ENCODE measurements around the gene PPP1R17.
A peak's percentile ranks its signal among the peaks of the same experiment; 100 is the strongest.

The PPP1R17 gene

GRCh38 chr7:31705377-31705776, 18.4 kb downstream of the PPP1R17 start:
- no peak for DNase-seq

GRCh38 chr7:31707089-31707488, 20.1 kb downstream of the PPP1R17 start:
- DNase-seq = no peak

DNA sequence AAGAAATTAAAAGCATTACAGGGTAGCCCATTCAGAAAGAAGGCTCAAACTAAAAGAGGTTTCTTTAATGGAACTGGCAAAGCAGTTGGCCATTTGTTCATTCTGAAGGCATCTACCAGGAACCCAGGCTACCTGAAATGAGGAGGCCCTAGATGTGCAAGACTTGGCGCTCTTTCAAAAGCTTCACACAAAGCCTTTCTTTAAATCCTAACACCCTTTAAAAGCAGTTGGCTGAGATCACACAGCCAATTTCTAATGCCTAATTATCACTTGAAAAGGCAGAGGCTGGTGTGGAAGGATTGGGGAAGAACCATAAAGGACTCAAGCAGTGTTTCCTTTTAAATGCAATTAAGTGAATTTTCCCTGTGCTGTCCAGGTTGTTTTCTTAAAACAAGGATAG, 23.2 kb downstream of the PPP1R17 start:
- no peak for DNase-seq

- no peak for DNase-seq
Measured at GRCh38 chr7:31716355-31716754, 29.3 kb downstream of the PPP1R17 start.

- no peak for DNase-seq
Measured at GRCh38 chr7:31720366-31720765, 33.4 kb downstream of the PPP1R17 start.

GRCh38 chr7:31724696-31725095, 37.7 kb downstream of the PPP1R17 start:
- no peak for DNase-seq

DNA sequence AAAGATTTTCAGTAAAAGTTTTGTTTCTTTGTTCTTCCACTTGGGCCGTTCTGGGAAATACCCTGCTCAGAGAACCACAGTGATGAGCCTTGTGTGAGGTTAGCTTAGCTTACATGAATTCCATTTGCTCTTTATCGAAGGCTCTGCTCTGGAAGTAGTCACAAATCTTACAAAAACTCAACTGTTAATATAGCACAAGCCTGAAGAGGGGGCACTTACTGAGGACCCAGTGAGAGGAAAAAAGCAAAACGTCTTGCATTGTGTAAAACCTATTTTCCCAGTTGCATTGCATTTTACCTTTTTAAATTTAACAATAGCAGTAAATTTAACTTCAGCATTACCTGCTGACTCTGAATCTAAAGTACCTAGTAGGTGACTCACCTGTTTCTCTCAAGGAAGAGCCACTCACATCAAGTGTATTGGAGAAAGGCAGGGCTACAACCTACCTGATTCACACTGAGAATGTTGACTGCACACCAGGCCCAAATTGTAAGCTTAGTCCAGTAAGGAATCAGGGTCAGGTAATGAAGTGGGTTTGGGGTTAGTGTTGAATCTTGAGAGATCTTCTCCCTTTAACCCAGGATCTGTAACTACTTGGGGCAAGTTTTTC, 42.3 kb downstream of the PPP1R17 start:
- DNase-seq = no peak

DNA sequence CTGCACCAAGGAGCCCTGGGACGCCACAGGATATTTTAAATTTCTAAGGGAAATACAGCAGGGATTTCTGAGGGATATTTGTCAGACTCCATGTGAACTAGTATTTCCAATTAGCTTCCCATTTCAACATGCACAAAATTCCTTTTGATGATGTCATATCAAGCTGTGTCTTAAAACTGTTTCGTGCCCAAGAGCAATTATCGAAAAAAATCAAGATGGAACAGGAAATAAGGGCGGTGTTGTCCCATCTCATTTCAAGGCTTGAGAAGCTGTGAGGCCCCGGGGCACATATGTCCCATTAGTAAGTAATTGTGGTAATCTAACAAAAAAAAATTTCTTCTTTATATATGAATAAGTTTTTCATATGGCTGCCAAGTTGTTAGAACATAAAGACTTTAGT, 47.4 kb downstream of the PPP1R17 start:
- DNase-seq = no peak

GRCh38 chr7:31735991-31736982, 49.3 kb downstream of the PPP1R17 start:
- DNase-seq = peak; percentile 7 to 18

GRCh38 chr7:31741852-31742251, 54.8 kb downstream of the PPP1R17 start:
- no peak for DNase-seq

DNA sequence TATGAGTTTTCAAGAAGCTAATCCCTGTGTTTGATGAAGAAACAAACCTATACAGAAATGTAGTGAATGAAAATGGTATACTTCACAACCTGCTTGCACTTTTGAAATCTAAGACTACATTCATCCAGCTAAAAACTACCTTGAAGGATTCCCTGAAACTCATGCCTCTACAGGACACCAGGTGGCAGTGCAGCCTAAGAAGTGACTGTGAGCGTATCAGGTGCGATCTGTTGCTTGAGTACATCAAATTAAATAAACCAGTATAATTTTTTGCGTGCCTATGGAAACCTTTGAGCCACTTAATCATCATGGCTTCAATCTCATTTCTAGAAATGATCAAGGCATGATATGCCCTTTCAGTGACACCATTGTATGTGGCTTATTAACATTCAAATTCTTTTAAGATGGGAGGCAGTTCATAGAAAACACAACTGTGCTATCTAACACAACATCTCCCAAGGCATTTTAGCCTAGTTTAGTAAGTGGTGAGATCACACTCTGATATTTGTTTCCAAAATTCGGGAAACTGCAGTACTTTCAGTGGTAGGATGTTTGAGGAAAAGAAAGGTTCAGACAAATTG, 57.4 kb downstream of the PPP1R17 start:
- DNase-seq = peak; percentile 52 to 53

- no peak for DNase-seq
Measured at GRCh38 chr7:31747553-31747952, 60.5 kb downstream of the PPP1R17 start.

DNA sequence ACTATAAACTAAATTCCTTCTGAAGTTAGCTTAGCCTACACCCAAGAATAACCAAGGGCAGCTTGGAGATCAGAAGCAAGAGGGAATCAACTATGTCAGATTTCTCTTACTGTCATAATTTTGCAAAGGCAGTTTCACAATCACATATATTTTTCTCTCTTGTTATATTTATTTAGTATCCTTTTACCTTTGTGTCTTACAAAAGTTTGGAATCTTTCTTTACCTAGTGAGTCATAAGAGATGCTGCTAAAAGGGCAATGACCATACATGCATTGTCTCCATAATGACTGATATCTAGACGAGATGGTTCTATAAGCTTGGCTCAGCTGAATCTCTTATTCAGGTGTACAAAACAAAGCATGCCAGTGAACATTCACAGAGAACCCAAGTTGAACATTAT, 61.1 kb downstream of the PPP1R17 start:
- DNase-seq = no peak

- DNase-seq = no peak
Measured at GRCh38 chr7:31751726-31752125, 64.7 kb downstream of the PPP1R17 start.

Measured in activated CD4-positive, alpha-beta T cell treated with anti-CD3 and anti-CD28 coated beads, Interleukin-2, amount 50 U/mL, for 48 hours (primary cell).